Skeletal muscle tissue (tissue), 4 donors: Measurements from ENCODE around the gene KCNJ10. TPM values are rescaled to one million over a fixed set of nuclear protein-coding genes. Genes with fewer than 3 reads are reported as not detected.

Experiments used
- H3K27ac ChIP-seq: one replicate; pipeline ENCODE4 v1.7.0; 2013; ENCODE audit warnings: mild to moderate bottlenecking, low read depth, low read length, inconsistent platforms
- H3K27me3 ChIP-seq, 3 donors: one replicate each; pipeline ENCODE4 v1.7.0; 2013; ENCODE audit warnings: low read length in 3 of 3; ENCODE audit not compliant: control insufficient read depth in 3 of 3, insufficient read depth in 3 of 3
- H3K36me3 ChIP-seq, 3 donors: one replicate each; pipeline ENCODE4 v1.7.0; 2013; ENCODE audit warnings: low read length in 3 of 3; ENCODE audit not compliant: control insufficient read depth in 3 of 3, insufficient read depth in 3 of 3
- H3K4me1 ChIP-seq, 3 donors: one replicate each; pipeline ENCODE4 v1.7.0; 2013; ENCODE audit warnings: low read length in 3 of 3, mild to moderate bottlenecking in 3 of 3; ENCODE audit not compliant: control insufficient read depth in 3 of 3, insufficient read depth in 3 of 3
- H3K4me3 ChIP-seq, 3 donors: one replicate each; pipeline ENCODE4 v1.7.0; 2013; ENCODE audit warnings: low read length in 3 of 3
- H3K9ac ChIP-seq, 3 donors: one replicate each; pipeline ENCODE4 v1.7.0; 2013; ENCODE audit warnings: low read length in 3 of 3, mild to moderate bottlenecking in 3 of 3, moderate library complexity in 2 of 3, low read depth in 1 of 3
- H3K9me3 ChIP-seq, 3 donors: one replicate each; pipeline ENCODE4 v1.7.0; 2013; ENCODE audit warnings: low read length in 3 of 3; ENCODE audit not compliant: control insufficient read depth in 3 of 3
- total RNA-seq: library from RNA; depleted of rRNA; stranded (reverse); fragments of >200 nt; gene quantifications from one replicate; pipeline ENCODE4 v1.2.3, GENCODE V29; 2014
- donor health status: Osteomylitis.

The KCNJ10 gene
- total RNA-seq, 1 donor from 2014 or later: 0.52 TPM

DNA sequence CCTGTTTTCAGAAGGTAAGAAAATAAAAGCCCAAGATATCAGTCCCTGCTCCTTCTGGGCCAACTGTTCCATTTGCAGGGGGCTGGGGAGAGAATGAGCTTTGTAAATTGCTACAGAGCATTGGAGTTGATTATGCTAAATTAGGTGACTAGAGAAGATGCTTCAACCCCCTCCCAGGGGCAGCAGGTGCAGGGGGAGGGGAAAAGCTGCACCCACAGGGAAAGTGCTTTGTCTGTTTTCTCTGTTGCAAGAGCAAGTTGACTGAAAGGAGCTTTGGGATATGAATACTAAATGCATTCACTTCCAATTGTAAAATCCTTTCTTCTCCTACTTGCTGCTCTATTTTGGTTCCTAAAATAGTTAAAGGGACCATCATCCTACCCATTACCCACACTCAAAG is 21.6 kb downstream of the KCNJ10 start:
- Histone ChIP-seq H3K36me3 (no peaks in the 10 kb centered on the region), H3K27ac (no peak overlapping the region), H3K9ac (no peak overlapping the region), H3K4me1 (no peaks in the 10 kb centered on the region), H3K9me3 (no peaks in the 10 kb centered on the region), H3K4me3 (no peak overlapping the region), H3K27me3 (peaks cover 2 to 7% (median 4%) of the 10 kb centered on the region in 3 donors)

DNA sequence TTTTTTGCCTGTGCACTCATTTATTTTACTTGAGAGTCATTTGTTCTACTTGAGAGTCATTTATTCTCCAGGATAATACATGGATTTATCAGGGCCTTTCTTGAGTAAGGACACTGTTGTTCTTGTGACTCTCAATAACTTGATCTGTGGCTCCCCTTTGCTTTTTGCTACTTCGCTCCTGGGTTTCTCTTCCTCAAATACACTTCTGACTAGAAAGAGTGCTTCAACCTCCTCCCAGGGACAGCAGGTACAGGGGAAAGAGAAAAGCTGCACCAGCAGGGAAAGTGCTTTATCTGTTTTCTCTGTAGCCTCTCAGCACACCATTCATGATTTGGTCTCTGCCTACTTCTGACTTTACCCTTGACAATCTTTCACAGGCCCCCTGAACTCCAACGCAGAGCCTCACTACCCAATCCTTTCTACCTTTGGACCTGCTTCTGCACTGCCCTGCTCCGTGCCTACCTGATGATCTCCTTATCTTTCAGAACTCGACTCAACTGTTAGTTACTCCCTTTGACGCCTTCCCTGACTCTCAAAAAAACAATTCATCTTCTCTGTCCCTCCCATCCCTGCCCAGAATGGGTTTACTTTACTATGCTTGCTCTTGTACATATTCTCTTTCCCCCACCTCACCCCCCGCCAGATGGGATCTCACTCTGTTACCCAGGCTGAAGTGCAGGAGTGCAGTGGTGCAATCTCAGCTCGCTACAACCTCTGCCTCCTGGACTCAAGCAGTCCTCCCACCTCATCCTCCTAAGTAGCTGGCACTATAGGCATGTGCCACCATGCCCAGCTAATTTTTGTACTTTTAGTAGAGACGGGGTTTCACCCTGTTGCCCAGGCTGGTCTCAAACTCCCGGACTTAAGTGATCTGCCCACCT is 22.6 kb downstream of the KCNJ10 start:
- H3K9me3 ChIP-seq: no peaks in the 10 kb centered on the region
- H3K4me3 ChIP-seq: peak overlapping the region in 1 of 3 donors; percentile 5
- peaks cover 2 to 7% (median 5%) of the 10 kb centered on the region in 3 donors for H3K27me3 ChIP-seq
- H3K4me1 ChIP-seq: no peaks in the 10 kb centered on the region
- no peak overlapping the region for H3K27ac ChIP-seq
- no peaks in the 10 kb centered on the region for H3K36me3 ChIP-seq
- H3K9ac ChIP-seq: no peak overlapping the region

DNA sequence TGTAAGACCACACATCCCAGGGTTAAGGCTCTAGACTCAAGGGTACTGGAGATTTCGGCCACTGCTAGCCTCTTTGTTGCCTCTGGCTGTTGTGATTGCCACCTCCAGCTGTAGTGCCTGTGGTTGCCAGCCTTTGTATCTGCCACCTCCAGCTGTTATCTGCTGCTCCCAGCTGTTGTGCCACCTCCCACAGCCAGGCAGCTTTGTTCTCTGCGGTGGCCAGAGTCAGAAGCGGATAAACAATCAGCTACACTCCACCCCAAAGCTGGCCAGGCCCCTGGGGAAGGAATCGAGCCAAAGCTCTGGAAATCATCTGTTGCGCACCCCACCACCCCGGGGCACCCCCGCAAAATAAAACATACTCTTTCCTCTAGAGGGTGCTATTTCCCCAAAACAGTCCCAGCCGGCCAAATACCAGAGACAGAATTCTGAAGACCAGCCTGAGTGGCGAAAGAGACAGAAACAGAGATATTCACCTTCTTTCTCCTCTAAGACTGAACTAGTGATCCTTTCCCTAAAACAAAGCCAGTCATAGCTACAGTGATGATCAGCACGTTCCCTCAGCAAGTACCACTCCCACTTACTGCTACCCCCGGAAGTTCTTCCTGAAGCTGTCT is 23.4 kb downstream of the KCNJ10 start:
- no peaks in the 10 kb centered on the region for H3K4me1 ChIP-seq
- H3K9me3 ChIP-seq: no peaks in the 10 kb centered on the region
- no peaks in the 10 kb centered on the region for H3K36me3 ChIP-seq
- peaks cover 2 to 9% (median 7%) of the 10 kb centered on the region in 3 donors for H3K27me3 ChIP-seq
- H3K9ac ChIP-seq: no peak overlapping the region
- no peak overlapping the region for H3K27ac ChIP-seq
- peak overlapping the region in 1 of 3 donors; percentile 5 for H3K4me3 ChIP-seq

DNA sequence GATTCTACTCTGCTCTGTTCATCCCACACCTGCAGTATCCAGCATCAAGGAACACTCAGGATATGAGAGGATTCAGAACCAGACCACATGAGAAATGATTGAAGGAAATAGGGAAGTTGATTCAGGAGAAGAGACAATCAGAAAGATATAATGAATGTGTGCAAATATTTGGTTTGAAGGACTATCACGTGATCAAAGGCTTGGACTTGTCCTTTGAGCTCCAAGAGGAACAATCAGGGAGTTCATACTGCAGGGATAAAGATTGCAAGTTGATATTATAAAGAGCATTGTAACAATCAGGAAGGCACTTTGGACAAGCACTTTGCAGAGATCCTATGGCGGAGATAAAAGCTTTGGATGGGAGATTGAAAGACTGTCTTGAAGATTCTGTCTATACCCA is 24.3 kb downstream of the KCNJ10 start:
- Histone ChIP-seq H3K9me3 (no peaks in the 10 kb centered on the region), H3K36me3 (no peaks in the 10 kb centered on the region), H3K4me1 (no peaks in the 10 kb centered on the region), H3K4me3 (no peak overlapping the region), H3K27ac (no peak overlapping the region), H3K27me3 (peaks cover 2 to 9% (median 7%) of the 10 kb centered on the region in 3 donors), H3K9ac (no peak overlapping the region)

DNA sequence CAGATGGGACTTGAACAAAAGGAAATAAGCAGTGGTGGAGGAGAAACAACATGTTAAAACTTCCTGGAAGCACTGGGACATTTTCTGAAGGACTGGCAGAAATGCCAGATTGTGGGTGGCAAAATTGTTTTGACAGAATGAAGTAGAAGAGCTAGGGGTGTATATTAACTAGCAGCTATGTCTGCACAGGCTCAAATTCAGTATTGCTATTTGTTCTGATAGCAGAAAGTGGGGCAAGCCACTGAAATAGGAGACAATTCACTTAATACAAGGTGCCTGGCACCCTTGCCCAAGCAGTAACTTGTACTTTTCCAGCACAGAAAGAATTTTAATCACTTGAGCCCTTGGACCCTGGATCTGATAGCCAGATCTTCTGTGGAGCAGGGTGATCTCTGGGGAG is 26.4 kb downstream of the KCNJ10 start:
- Histone ChIP-seq H3K9ac (no peak overlapping the region), H3K4me1 (no peaks in the 10 kb centered on the region), H3K9me3 (no peaks in the 10 kb centered on the region), H3K4me3 (no peak overlapping the region), H3K36me3 (no peaks in the 10 kb centered on the region), H3K27ac (no peak overlapping the region), H3K27me3 (peaks cover 0 to 9% (median 4%) of the 10 kb centered on the region in 3 donors)

DNA sequence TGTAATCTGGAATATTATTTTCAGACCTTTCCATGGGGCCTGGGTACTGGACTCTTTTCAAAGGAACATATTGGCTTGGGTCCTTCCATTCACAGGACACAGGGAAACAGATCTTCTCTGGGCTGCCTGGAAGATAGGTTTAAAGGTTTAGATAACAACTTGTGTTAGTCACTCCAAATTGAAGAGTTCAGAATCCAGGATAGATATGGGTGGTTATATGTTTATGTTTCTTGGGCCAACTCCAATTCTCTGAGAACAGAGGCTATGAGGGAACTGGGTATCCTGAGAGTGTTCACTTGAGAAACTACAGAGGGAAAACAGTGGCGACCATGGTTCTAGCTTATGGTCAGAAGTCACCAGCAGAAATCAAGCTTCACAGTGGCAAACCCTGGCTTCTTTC is 29.5 kb downstream of the KCNJ10 start:
- H3K4me3 ChIP-seq: no peak overlapping the region
- H3K36me3 ChIP-seq: no peaks in the 10 kb centered on the region
- peaks cover 0 to 5% (median 0%) of the 10 kb centered on the region in 3 donors for H3K27me3 ChIP-seq
- no peak overlapping the region for H3K27ac ChIP-seq
- H3K9me3 ChIP-seq: no peaks in the 10 kb centered on the region
- no peak overlapping the region for H3K9ac ChIP-seq
- H3K4me1 ChIP-seq: no peaks in the 10 kb centered on the region

DNA sequence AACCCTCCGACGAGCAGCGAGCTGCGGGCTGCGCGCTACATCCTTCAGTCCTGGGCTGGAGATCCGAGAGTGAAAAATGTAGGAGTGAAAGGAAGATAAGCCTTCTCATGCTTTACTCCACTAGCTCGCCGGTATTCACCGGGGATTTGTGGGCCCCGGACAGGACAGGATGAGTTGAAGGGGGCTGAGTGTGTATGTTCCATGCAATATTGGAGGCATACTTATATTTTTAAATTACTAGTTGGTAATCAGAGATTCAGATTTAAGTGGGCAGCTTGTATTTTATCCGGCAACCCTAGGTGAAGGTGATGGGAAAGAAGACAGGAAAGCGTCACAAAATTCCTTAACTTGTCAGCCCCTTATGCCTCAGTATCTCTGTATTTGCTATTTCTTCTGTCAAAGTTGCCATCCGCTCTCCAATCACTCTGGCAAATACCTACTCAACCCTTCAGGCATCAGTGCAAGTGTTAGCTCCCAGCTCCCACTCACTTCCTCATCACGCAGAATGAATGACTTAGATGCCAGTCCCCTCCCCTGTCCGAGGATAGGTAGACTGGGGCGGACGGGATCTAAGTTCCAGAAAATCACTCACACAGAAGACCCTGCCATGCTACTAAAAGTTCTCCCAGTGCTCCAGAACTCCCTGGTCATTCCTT is 37.7 kb downstream of the KCNJ10 start:
- Histone ChIP-seq H3K4me3 (peak overlapping the region; percentile 86 to 97 (median 95)), H3K9me3 (no peaks in the 10 kb centered on the region), H3K9ac (peak overlapping the region; percentile 69 to 86 (median 84))

DNA sequence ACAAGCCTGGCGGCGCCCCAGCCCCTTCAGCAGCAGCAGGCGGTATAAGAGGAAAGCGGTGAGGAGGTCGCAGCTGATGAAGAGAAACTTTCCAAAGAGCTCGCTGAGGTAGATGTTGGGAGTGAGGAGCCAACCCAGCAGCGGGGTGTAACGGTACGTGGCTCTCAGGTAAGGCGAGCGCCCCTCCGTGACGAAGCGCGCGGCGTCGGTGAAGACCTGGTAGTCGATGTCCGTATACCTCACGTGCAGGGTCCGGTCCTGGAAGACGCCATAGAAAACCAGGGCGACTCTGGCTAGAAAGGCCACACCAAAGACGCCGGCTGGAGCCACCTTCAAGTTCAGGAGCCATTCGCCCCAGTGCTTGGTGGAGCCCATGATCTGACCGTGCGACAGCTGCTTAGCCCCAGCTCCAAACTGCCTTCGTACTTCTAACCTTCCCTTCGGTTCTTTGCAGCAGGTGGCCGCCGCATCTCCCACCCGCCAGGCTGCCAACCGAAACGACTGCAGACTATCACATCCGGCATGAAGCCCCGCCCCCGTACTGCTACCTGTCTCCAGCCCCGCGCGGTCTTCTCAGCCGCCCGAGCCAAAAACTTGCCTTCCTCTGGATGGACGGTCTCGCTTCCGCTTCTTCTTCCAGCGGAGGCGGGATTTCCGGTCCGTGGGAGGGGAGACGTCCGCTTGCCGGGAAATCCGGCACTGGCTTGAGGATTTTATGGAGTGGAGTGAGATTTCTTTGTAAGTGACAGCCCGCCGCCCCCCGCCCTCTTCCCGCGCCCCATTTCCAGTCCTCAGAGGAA is 38.4 kb downstream of the KCNJ10 start, which contains the start of gene PIGM:
Gene PIGM, minus strand, starts transcription at position 626 of the 800 bp plus-strand sequence. Its CDS starts 251 bp downstream, at position 375.
- Histone ChIP-seq H3K9me3 (no peaks in the 10 kb centered on the region), H3K27me3 (no peaks in the 10 kb centered on the region), H3K27ac (peak within 1 kb of the TSS; percentile 57), H3K9ac (peak within 1 kb of the TSS; percentile 69 to 86 (median 84)), H3K4me1 (peaks cover 15 to 26% (median 23%) of the 10 kb centered on the region in 3 donors), H3K36me3 (no peaks in the 10 kb centered on the region), H3K4me3 (peak within 1 kb of the TSS; percentile 86 to 97 (median 95))

More for the DNA sequence above, 37.7 kb downstream of the KCNJ10 start:
- H3K27ac ChIP-seq: peak overlapping the region; percentile 57
- H3K36me3 ChIP-seq: no peaks in the 10 kb centered on the region
- no peaks in the 10 kb centered on the region for H3K27me3 ChIP-seq
- peaks cover 15 to 26% (median 23%) of the 10 kb centered on the region in 3 donors for H3K4me1 ChIP-seq

DNA sequence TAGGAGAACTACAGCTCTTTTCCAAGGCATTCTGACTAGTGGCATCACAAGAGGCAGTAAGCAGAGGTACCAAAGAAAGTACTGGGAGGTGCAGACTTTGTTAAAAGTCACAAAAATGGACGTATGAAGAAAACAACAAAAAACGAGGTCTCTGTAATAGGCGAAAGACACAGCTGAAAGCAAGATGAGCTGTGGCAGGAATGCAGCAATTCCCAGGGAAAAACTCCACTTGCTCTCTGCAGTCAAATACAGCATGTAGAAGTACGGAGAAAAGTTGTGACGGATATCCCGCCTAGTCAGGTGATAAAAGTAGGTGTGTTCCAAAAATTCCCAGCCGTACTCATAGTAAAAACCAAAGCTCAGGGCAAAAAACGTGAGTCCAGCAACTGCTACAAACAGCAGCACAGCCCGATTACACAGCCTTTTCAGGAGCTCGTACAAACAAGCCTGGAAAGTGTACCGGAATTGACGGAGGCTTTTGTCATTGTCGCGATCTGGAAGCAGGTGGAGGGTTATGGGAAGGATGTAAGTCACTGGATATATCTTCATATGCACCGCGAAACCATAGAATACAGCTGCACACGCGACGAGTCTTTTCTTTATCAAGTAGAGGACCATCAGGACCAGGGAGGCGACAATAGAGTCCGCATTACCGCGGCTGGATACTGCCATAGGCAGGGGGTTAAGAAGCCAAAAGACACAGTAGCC is 39.1 kb downstream of the KCNJ10 start:
- H3K9me3 ChIP-seq: no peaks in the 10 kb centered on the region
- H3K4me3 ChIP-seq: peak overlapping the region; percentile 86 to 97 (median 95)
- peaks cover 15 to 26% (median 23%) of the 10 kb centered on the region in 3 donors for H3K4me1 ChIP-seq
- H3K27ac ChIP-seq: peak overlapping the region; percentile 57
- peak overlapping the region; percentile 69 to 86 (median 84) for H3K9ac ChIP-seq
- no peaks in the 10 kb centered on the region for H3K27me3 ChIP-seq
- H3K36me3 ChIP-seq: no peaks in the 10 kb centered on the region
